GM12864 (cell line): ENCODE results near the gene TBC1D22A.

Experiments used
- DNase-seq: peaks from one replicate; pipeline ENCODE4 v3.0.0-alpha.2; 2011; ENCODE audit warnings: low read depth
- H3K4me3 ChIP-seq: 2 replicates; pipeline ENCODE4 v1.5.1; 2011; ENCODE audit warnings: mild to moderate bottlenecking, low read depth, low read length, control low read depth
- CTCF ChIP-seq: IDR thresholded peaks from 2 replicates; pipeline ENCODE4 v1.5.1; 2011; ENCODE audit warnings: low read depth, mild to moderate bottlenecking, moderate library complexity, low read length, control low read depth, inconsistent platforms; ENCODE audit errors: missing control alignments

Gene TBC1D22A

GRCh38 chr22:47041271-47042115 lies 279.0 kb downstream of the TBC1D22A start:
- DNase-seq = no peak
- H3K4me3 ChIP-seq = no peak overlapping the region
- no peak for TF ChIP-seq CTCF

GRCh38 chr22:47042116-47042825 lies 279.8 kb downstream of the TBC1D22A start:
- TF ChIP-seq CTCF = no peak
- DNase-seq = no peak
- H3K4me3 ChIP-seq = no peak overlapping the region

GRCh38 chr22:47042861-47043496 lies 280.5 kb downstream of the TBC1D22A start:
- TF ChIP-seq CTCF = no peak
- no peak for DNase-seq
- H3K4me3 ChIP-seq = no peak overlapping the region

GRCh38 chr22:47043835-47044721 lies 281.6 kb downstream of the TBC1D22A start:
- DNase-seq = no peak
- H3K4me3 ChIP-seq = no peak overlapping the region
- no peak for TF ChIP-seq CTCF

GRCh38 chr22:47044722-47045535 lies 282.5 kb downstream of the TBC1D22A start:
- no peak for DNase-seq
- no peak overlapping the region for H3K4me3 ChIP-seq
- no peak for TF ChIP-seq CTCF
